Measurements from ENCODE around the gene IL22RA2.
"Not testable (repeated sequence)": the region's sequence is repeated elsewhere in the genome, so short reads cannot be mapped to it uniquely, and the experiment has no call there.

The IL22RA2 gene, protein sequence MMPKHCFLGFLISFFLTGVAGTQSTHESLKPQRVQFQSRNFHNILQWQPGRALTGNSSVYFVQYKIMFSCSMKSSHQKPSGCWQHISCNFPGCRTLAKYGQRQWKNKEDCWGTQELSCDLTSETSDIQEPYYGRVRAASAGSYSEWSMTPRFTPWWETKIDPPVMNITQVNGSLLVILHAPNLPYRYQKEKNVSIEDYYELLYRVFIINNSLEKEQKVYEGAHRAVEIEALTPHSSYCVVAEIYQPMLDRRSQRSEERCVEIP

GRCh38 chr6:137173501-137173900, at the start of gene IL22RA2:
Gene IL22RA2 (minus strand): TSS chr6:137173644. CDS start chr6:137161749, 11,895 bp downstream.
- no peak for DNase-seq (ENCODE audit: low spot score)

- DNase-seq (ENCODE audit: low spot score), result peak; percentile 73
These were observed 48.9 kb upstream of the IL22RA2 start for GRCh38 chr6:137222381-137222780.

GRCh38 chr6:137219664-137220252, 46.3 kb upstream of the IL22RA2 start:
- no peak for DNase-seq (ENCODE audit: low spot score)

DNA sequence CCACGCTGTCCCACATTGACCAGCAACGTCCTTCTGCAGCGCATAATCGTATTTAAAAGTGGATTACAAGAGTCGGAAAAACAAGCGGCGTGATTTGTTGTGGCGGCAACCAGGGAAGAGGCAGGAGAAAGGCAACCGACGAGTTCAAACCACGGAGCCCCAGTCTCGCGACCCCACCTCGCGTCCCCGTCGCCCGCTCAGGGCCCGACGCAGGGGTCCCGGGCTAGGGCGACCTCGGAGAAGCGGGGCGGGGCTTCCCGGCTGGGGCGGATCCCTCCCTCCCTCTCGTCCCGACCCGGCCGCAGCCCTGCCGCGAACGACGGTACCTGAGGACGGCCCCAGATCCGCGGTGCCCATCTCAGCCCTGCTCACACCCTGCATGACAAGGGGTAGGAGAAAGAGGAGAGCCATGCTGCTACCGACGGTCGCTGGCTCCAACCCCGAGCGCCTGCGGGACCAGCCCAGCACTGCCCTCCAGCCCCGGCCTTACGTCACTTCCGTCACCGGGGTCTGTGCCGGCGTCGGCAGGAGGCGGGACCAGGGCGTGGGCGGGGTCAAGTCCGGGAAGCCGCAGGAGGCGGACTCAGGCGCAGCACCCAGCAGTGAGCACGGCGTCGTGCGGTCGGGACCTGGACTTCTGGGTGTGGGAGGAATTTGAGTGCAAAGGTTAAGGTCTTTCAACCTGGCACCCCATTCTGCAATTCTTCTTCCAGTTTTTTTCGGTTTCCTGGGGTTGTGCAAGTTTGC, 45.6 kb upstream of the IL22RA2 start, which contains the start of gene IFNGR1:
Gene IFNGR1, minus strand, starts transcription at position 469 of the 747 bp plus-strand sequence. Its CDS starts 58 bp downstream, at position 411.
- DNase-seq (ENCODE audit: low spot score), result peak; percentile 93

GRCh38 chr6:137218473-137218916, 45.1 kb upstream of the IL22RA2 start:
- peak; percentile 65 for DNase-seq (ENCODE audit: low spot score)

DNA sequence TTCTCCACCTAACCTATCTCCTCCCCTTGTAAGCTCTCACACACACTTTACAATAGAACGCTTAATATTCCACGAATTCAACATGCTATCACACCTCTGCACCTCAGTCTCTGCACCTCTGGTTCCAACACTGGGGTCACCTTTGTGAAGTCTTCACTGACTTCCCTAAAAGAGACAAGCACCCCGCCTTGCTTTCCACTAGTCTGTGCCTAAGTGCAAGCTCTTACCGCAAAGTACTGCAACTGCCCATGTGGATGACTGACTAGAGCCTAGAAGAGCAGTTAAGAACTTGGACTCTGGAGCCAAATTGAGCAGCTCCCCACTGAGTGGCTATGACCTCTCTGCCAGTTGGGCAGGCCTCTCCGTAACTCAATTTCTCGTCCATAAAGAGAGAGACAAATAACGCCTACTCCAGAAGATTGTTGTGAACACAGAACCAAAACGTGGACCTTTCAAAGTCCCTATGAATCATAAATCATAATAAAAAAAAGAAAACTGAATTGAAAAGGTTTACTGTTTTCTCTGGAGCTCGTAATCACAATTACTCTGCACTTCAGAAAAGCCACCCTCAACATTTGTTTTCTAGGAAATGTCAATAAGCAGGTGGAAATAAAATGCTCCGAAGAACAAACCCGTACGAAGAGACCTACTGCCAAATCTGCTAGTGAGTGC, 44.5 kb upstream of the IL22RA2 start:
- DNase-seq (ENCODE audit: low spot score), result peak; percentile 72

- peak; percentile 51 for DNase-seq (ENCODE audit: low spot score)
These were observed 43.6 kb upstream of the IL22RA2 start for GRCh38 chr6:137216875-137217553.

DNA sequence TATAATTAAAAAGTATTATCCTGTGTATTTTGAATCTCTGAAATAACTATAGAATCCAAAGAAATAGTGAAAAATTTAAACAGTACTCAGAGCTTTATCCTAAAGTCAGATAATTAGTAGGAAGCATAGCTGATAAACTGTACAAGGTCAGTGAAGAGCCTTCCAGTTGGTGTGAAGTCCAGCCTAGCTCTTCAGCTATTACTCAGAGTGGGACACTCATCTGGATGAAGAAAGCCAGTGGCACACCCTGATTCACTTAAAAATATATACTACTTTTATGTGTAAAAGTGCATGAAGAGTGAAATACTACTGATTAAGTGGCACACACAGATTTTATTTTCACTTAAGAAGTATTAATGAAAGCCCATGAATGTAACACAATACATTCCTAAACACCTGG, 42.7 kb upstream of the IL22RA2 start:
- DNase-seq (ENCODE audit: low spot score), result no peak

DNA sequence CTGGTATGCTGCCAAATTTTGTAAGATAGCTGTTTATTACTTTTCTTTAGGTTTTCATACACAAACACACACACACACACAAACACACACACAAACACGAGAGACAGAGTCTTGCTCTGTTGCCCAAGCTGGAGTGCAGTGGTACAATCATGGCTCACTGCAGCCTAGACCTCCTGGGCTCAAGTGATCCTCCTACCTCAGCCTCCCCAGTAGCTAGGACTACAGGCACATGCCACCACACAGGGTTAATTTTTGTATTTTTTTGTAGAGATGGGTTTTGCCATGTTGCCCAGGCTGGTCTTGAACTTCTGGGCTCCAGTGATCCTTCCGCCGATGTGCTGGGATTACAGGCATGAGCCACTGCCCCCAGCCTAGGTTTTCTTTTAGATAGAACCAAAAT, 42.2 kb upstream of the IL22RA2 start:
- DNase-seq (ENCODE audit: low spot score), result not testable (repeated sequence)

DNA sequence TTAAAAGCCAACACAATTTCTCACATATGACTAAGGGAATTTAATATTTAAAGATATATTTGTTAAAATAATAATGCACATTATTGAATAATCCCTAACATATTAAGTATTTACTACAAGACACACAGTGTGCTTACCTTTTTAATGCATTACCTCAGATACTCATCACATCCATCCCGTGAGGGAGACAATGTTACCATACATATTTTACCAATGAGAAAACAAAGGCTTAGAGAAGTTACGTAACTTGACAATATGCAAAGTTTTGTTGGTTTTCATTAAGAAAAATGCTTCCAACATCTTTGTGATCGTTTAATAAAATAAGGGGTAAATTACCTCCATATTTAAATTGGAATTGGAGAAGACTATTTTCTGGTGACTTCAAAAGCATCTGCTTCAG, 41.5 kb upstream of the IL22RA2 start:
- DNase-seq (ENCODE audit: low spot score), result no peak

GRCh38 chr6:137213813-137214212, 40.4 kb upstream of the IL22RA2 start:
- DNase-seq (ENCODE audit: low spot score), result no peak

DNA sequence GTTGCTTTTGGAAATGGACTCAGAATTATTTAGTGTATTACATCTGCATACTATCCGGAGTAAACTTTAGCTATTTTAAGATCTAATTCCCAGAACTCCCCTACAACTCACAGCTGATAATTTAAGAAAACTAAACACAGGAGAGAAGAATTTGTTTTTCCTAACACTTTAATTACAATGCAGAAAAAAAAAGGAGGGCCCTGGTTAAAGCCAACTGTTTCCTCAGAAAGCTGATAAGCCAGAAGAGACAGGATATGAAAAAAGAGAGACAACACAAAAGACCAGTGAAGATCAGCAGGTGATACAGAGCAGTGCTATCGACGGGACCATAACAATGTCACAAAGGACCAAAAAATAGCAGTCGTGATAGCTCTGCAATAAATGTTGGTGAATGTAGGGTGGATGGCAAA, 39.9 kb upstream of the IL22RA2 start:
- no peak for DNase-seq (ENCODE audit: low spot score)

GRCh38 chr6:137211910-137212309, 38.5 kb upstream of the IL22RA2 start:
- DNase-seq (ENCODE audit: low spot score), result no peak

DNA sequence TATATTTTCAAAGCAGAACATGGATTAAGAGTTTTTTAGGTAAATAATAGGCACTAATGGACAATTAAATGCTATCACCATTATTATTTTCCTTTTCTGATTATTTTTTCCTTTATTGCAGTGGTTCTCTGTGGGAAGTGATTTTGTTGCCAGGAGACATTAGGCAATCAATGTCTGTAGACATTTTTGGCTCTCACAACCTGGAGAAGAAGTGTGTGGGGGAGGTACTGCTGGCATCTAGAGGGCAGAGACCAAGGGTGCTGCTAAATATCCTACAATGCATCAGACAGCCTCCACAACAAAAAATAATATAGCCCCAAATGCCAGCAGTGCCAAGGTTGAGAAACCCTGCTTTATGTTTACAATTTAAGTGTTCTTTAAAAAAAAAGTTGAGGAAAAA, 37.5 kb upstream of the IL22RA2 start:
- DNase-seq (ENCODE audit: low spot score), result no peak

- DNase-seq (ENCODE audit: low spot score), result no peak
These were observed 34.8 kb upstream of the IL22RA2 start for GRCh38 chr6:137208279-137208678.

DNA sequence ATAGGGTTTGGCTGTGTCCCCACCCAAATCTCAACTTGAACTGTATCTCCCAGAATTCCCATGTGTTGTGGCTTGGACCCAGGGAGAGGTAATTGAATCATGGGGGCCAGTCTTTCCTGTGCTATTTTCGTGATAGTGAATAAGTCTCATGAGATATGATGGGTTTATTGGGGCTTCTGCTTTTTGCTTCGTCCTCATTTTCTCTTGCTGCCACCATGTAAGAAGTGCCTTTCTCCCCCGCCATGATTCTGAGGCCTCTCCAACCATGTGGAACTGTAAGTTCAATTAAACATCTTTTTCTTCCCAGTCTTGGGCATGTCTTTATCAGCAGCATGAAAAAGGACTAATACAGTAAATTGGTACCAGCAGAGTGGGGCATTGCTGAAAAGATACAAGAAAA, 34.0 kb upstream of the IL22RA2 start:
- DNase-seq (ENCODE audit: low spot score), result not testable (repeated sequence)

GRCh38 chr6:137206577-137206976, 33.1 kb upstream of the IL22RA2 start:
- no peak for DNase-seq (ENCODE audit: low spot score)

GRCh38 chr6:137203256-137203655, 29.8 kb upstream of the IL22RA2 start:
- DNase-seq (ENCODE audit: low spot score), result no peak

- peak; percentile 84 for DNase-seq (ENCODE audit: low spot score)
These were observed 28.6 kb upstream of the IL22RA2 start for GRCh38 chr6:137202078-137202477.

DNA sequence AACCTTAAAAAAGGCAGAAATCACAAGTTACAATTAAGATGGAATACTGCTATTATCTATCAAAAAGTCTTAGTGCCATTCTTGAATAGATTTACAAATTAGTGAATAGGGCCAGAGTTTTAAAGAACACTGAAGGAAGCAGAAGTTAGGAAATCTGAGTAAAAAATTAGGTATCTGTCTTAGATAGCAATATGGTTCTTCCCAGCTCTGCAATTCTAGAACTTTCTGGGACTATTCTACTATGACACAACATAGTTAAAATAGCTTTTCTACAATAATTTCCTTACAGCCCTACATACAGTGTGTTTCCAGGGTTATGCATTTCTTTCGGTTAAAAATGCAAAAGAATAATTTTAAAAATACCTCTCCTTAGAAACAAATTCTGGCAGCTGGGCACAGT, 27.6 kb upstream of the IL22RA2 start:
- DNase-seq (ENCODE audit: low spot score), result no peak

DNA sequence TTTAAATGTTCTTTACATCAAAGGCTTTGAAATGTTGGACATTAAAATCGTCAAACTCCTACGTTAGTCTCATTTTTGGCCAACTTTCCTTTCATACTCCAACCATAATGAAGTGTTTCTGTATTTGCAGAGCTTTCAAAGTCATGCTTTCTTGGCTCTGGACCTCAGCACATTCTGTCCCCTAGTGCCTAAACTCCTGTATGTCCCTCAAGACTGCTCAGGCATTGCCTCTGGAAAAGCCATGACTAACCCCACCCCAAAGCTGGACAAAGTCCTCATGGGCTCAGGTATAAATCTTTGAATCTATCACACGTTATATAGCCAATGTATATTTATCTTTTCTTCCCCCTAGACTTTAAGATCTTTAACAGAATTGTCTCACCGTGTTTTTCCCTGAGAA, 26.8 kb upstream of the IL22RA2 start:
- DNase-seq (ENCODE audit: low spot score), result no peak
